NB4 (cell line): Measurements from ENCODE around the gene NETO2.

Experiments
- DNase-seq: peaks from one replicate; pipeline ENCODE4 v3.0.0; 2010; ENCODE audit warnings: low read depth
- H3K4me3 ChIP-seq: one replicate; pipeline ENCODE4 v1.5.1; 2011; ENCODE audit warnings: mild to moderate bottlenecking, low read depth, low read length, moderate library complexity
- MYC ChIP-seq: IDR thresholded peaks from 2 replicates; pipeline ENCODE4 v1.6.1; 2011; ENCODE audit warnings: low read depth, low read length
- POLR2A ChIP-seq: IDR thresholded peaks from 2 replicates; pipeline ENCODE4 v1.6.1; 2011; ENCODE audit warnings: mild to moderate bottlenecking; ENCODE audit not compliant: insufficient read length; ENCODE audit errors: extremely low read depth
- TF ChIP-seq, protein P1 (sequence below): IDR thresholded peaks from one replicate; pipeline ENCODE4 v1.5.1; 2012; ENCODE audit warnings: low read depth, low read length
- TF ChIP-seq, protein P2 (sequence below): IDR thresholded peaks from 2 replicates; pipeline ENCODE4 v1.6.1; 2011; ENCODE audit warnings: low read depth, low read length

Gene NETO2

DNA sequence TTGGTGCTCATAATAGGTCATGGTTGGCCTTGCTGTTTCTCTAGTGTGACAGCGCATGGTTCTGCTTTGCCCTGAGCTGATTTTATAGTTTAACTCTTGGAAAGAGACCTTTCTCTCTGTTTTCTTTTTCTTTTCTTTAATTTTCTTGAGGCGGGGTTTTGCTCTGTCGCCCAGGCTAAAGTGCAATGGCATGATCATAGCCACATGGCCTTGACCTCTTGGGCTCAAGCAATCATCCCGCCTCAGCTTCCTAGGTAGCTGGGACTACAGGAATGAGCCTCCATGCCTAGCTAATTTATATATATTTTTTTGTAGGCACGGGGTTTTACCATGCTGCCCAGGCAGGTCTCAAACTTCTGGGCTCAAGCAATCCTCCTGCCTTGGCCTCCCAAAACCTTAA, 89.8 kb downstream of the NETO2 start:
- H3K4me3 ChIP-seq, result no peak overlapping the region
- DNase-seq, result no peak
- TF ChIP-seq POLR2A (no peak), MYC (no peak)
- TF ChIP-seq, protein P1, sequence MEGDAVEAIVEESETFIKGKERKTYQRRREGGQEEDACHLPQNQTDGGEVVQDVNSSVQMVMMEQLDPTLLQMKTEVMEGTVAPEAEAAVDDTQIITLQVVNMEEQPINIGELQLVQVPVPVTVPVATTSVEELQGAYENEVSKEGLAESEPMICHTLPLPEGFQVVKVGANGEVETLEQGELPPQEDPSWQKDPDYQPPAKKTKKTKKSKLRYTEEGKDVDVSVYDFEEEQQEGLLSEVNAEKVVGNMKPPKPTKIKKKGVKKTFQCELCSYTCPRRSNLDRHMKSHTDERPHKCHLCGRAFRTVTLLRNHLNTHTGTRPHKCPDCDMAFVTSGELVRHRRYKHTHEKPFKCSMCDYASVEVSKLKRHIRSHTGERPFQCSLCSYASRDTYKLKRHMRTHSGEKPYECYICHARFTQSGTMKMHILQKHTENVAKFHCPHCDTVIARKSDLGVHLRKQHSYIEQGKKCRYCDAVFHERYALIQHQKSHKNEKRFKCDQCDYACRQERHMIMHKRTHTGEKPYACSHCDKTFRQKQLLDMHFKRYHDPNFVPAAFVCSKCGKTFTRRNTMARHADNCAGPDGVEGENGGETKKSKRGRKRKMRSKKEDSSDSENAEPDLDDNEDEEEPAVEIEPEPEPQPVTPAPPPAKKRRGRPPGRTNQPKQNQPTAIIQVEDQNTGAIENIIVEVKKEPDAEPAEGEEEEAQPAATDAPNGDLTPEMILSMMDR, result no peak

DNA sequence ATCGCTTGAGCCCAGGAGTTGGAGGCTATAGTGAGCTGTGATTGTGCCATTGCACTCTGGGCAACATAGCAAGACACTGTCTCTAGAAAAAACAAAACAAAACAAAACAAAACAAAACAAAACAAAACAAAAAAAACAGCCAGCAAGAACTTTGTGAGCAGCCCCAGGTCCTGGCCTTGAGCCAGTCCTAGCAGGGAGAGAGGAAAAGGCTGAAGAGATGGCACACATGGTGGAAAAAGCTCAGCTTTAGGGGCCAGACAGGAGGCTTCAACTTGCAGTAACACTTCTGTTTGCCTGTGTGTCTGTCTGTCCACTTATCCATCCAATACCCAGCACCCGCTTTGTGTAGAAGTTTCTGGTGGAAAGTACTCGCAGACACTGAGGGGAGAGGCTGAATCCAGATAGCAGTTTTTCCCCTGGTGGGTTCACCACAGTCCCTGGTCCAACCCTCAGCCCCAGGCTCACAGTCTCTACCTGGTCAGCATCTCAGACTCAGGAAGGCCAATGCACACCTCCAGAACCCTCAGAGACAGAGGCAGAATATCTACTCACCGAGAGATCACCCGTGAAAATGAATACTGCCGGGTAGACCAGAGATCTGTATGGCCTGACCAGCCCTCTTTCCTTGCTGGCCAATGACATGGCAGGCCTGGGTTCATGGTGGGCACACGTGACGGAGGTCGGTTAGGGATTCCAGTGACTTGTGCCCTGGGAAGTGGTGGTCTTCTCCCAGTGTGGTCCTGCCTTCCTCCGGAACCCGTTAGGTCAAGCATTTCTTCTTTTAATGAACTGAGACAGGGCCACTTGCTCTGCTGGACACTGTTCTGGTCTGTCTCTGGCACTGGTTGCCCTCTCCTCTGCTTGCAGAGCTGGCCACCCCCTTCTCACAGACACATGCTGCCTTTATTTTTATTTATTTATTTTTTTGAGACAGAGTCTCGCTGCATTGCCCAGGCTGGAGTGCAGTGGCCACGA, 90.8 kb downstream of the NETO2 start:
- H3K4me3 ChIP-seq, result no peak overlapping the region
- DNase-seq, result no peak
- TF ChIP-seq, protein P1, result no peak

DNA sequence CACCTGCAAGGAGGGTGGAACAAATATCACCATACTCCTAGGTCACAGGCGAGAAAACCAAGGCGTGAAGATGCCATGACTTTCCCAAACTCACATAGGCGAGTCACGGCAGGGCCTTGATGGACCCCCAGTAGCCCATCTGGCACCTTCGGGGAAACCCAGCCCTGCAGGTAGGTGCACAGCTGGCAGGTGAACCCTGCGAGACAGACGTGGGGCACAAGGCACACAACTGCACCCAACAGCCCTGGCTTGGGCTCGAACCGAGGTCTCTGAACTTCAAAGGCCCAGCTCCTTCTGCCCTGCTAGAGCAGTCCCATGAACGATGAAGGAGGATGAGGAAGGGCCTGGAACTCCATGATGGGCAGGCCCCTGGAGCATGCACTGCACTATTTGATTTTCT, 92.7 kb downstream of the NETO2 start:
- no peak for DNase-seq
- no peak overlapping the region for H3K4me3 ChIP-seq
- TF ChIP-seq MYC (no peak), POLR2A (no peak)
- TF ChIP-seq, protein P1, result no peak
- TF ChIP-seq, protein P2, sequence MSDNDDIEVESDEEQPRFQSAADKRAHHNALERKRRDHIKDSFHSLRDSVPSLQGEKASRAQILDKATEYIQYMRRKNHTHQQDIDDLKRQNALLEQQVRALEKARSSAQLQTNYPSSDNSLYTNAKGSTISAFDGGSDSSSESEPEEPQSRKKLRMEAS, result no peak

DNA sequence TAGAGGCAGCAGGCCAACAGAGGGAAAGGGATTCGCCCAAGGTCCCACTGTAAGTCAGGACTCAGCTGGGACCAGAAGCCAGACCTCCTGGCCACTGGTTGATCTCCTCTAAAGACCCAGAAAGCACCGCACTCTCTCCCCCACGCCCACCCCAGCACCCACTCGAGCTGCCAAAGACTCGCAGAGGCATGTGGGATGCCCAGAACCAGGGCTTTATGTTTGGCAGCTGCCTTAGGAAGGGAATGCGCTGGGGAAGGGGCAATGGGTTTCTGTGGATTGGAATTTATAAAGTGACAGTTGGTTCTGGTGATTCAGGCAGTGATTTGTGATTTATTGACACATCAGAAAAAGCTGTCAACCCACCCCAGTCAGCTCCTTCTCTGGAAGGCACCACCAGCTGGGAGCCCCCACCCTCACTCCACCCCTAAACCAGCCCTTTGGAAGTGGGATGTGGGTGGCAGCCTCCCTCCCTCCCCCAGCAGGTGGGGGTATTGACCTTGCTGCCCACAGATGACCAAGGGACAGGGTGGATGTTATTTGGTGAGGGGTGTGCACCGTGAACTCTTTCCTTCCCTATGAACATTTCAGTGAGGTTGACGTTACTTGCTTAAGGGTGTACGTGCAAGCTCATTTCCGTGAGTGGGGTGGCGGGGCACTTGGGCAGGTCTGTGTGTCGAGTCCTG, 93.7 kb downstream of the NETO2 start:
- TF ChIP-seq, protein P2, result no peak
- TF ChIP-seq MYC, result no peak
- TF ChIP-seq POLR2A, result no peak
- TF ChIP-seq, protein P1, result no peak
- no peak overlapping the region for H3K4me3 ChIP-seq
- DNase-seq, result no peak

DNA sequence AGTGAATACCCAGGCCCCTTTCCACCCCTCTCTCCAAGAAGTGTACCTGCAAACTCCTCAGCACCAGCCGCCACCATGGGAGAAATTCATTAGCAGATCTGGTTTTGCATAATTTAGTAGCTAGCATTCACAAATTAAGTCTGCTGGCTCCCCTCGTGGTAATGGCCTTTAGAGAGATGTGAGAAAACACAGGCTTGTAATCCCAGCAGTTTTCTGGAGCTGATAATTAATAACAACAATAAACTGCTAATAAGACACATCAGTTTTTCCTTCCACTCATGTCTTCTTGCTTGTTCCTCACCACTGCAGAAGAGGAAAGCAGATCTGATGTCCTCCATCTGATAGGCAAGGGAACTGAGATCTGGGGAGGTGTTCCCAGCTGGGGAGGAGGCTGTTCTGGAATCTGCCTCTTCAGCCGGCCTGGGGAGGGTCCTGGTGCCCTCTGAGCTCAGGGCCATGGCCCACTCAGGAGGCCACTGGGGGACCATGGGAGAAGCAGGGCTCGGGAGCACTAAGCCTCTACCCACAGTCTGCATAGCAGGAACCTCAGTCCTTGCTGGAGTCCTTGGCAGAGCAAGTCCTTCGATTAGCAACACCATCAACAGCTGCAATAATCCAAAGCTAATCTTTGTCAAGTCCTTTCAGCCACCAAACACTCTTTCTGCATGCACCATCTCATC, 96.1 kb downstream of the NETO2 start:
- TF ChIP-seq POLR2A, result no peak
- TF ChIP-seq, protein P2, result no peak
- TF ChIP-seq MYC, result no peak
- TF ChIP-seq, protein P1, result no peak
- no peak overlapping the region for H3K4me3 ChIP-seq
- no peak for DNase-seq
